ENCODE data around the gene ATP6AP2.

DNA sequence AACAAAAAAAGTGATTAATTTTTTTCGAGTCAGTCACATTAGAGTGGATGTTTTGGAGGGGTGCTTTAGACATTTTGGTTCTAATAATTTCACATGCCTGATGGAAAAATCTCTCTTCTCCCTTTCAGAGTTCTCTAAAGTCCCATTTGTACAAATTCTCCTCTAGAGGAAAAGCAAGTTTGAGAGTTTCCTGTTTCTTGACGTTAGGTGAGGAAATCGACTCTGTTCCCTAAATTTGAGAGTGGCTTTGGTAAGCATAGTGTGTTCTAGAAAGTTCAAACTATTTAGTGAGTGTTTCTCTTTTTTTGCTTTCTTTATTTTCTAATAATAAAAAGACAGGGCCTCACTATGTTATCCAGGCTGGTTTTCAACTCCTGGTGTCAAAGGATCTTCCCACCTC is 1.6 kb upstream of the ATP6AP2 start:
- TF ChIP-seq POLR2AphosphoS2 (IDR thresholded peaks at IDR 0.05; ENCODE audit: low read depth, low read length), result no peak
- TF ChIP-seq, protein P1, sequence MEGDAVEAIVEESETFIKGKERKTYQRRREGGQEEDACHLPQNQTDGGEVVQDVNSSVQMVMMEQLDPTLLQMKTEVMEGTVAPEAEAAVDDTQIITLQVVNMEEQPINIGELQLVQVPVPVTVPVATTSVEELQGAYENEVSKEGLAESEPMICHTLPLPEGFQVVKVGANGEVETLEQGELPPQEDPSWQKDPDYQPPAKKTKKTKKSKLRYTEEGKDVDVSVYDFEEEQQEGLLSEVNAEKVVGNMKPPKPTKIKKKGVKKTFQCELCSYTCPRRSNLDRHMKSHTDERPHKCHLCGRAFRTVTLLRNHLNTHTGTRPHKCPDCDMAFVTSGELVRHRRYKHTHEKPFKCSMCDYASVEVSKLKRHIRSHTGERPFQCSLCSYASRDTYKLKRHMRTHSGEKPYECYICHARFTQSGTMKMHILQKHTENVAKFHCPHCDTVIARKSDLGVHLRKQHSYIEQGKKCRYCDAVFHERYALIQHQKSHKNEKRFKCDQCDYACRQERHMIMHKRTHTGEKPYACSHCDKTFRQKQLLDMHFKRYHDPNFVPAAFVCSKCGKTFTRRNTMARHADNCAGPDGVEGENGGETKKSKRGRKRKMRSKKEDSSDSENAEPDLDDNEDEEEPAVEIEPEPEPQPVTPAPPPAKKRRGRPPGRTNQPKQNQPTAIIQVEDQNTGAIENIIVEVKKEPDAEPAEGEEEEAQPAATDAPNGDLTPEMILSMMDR (CRISPR knock-in tag; IDR thresholded peaks at IDR 0.05), result no peak
- TF ChIP-seq EP300 (IDR thresholded peaks at IDR 0.05; ENCODE audit: low read depth in 2 of 2, low read length in 2 of 2), result no peak
- TF ChIP-seq EP300 (CRISPR knock-in tag; IDR thresholded peaks at IDR 0.05; ENCODE audit: borderline replicate concordance), result no peak
- no peak for TF ChIP-seq SATB2 (CRISPR knock-in tag; IDR thresholded peaks at IDR 0.05)
- no peak for TF ChIP-seq SIN3A (IDR thresholded peaks at IDR 0.05; ENCODE audit: borderline replicate concordance, low read depth, low read length)
- TF ChIP-seq POLR2AphosphoS5 (IDR thresholded peaks at IDR 0.05; ENCODE audit: low read depth, low read length), result no peak
- no peak for TF ChIP-seq HMG20A (CRISPR knock-in tag; IDR thresholded peaks at IDR 0.05; ENCODE audit: borderline replicate concordance)
- TF ChIP-seq, protein P2, sequence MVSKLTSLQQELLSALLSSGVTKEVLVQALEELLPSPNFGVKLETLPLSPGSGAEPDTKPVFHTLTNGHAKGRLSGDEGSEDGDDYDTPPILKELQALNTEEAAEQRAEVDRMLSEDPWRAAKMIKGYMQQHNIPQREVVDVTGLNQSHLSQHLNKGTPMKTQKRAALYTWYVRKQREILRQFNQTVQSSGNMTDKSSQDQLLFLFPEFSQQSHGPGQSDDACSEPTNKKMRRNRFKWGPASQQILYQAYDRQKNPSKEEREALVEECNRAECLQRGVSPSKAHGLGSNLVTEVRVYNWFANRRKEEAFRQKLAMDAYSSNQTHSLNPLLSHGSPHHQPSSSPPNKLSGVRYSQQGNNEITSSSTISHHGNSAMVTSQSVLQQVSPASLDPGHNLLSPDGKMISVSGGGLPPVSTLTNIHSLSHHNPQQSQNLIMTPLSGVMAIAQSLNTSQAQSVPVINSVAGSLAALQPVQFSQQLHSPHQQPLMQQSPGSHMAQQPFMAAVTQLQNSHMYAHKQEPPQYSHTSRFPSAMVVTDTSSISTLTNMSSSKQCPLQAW (CRISPR knock-in tag; IDR thresholded peaks at IDR 0.05), result no peak
